ENCODE measurements around the gene PTGER1. TPM values are rescaled to one million over a fixed set of nuclear protein-coding genes. Genes with fewer than 3 reads are reported as not detected.

The PTGER1 gene
- total and polyA plus RNA-seq, 2 donors (not counting 1 experiment from before 2014, with no cell fraction given): 0.27 TPM; not detected in 1

GRCh38 chr19:14449321-14449720, 25.8 kb downstream of the PTGER1 start:
- Histone ChIP-seq H3K79me2 (ENCODE audit: control insufficient read depth, insufficient read depth, low read length) (peaks cover 59% of the 10 kb centered on the region), H4K20me1 (ENCODE audit: control insufficient read depth, insufficient read depth, low read length, poor library complexity, severe bottlenecking) (peaks cover 49% of the 10 kb centered on the region), H3K27me3 (replicated peaks in 1 of 4; ENCODE audit: control extremely low read depth in 1 of 4, control insufficient read depth in 3 of 4, insufficient read depth in 4 of 4, low read length in 3 of 4) (no peaks in the 10 kb centered on the region), H3K4me3 (ENCODE audit: control extremely low read depth in 1 of 5, extremely low read depth in 1 of 5, insufficient read depth in 1 of 5, low read depth in 2 of 5, low read length in 4 of 5) (no peak overlapping the region), H3K4me2 (replicated peaks; ENCODE audit: low read depth, low read length, poor library complexity, severe bottlenecking) (no peak overlapping the region), H2AFZ (ENCODE audit: insufficient read depth, low read depth, low read length, poor library complexity, severe bottlenecking) (no peak overlapping the region), H3K27ac (ENCODE audit: low read length in 2 of 2) (no peak overlapping the region), H3K4me1 (ENCODE audit: control insufficient read depth in 2 of 2, insufficient read depth in 2 of 2, low read length in 2 of 2) (no peaks in the 10 kb centered on the region), H3K9ac (ENCODE audit: low read length) (no peak overlapping the region), H3K9me3 (ENCODE audit: control extremely low read depth in 1 of 3, control insufficient read depth in 2 of 3, insufficient read depth in 1 of 3, low read length in 2 of 3) (peaks cover 0 to 3% (median 0%) of the 10 kb centered on the region in 3 donors), H3K36me3 (replicated peaks in 1 of 2; ENCODE audit: control extremely low read depth in 1 of 2, control insufficient read depth in 1 of 2, extremely low read depth in 1 of 2, insufficient read depth in 2 of 2, low read length in 1 of 2) (peaks cover 3 to 77% of the 10 kb centered on the region in 2 experiments)
- Mint-ChIP-seq H3K4me3 (no peak overlapping the region), H3K4me1 (peaks cover 3% of the 10 kb centered on the region), H3K27me3 (no peaks in the 10 kb centered on the region), H3K27ac (no peak overlapping the region), H3K9me3 (ENCODE audit: insufficient read depth) (no peaks in the 10 kb centered on the region)
- DNase-seq (no peak), ATAC-seq (ENCODE audit: low read depth) (no peak)
- POLR2A ChIA-PET: no interaction called here
- intact Hi-C loops (cut with micrococcal nuclease): no loop called here
- CTCF ChIA-PET: no interaction called here
- no peak for TF ChIP-seq EZH2 (IDR thresholded peaks at IDR 0.05; ENCODE audit: borderline replicate concordance, insufficient read depth, low read depth, low read length, poor library complexity, severe bottlenecking)
- TF ChIP-seq CTCF (IDR thresholded peaks at IDR 0.05): no peak
- WGBS (ENCODE audit: insufficient coverage): 98% methylated on average over 6 of the region's 6 CpGs

- no peak overlapping the region for H2AFZ ChIP-seq (ENCODE audit: insufficient read depth, low read depth, low read length, poor library complexity, severe bottlenecking)
- H3K9ac ChIP-seq (ENCODE audit: low read length): no peak overlapping the region
- Mint-ChIP-seq H3K4me3 (no peak overlapping the region), H3K27me3 (no peaks in the 10 kb centered on the region), H3K27ac (no peak overlapping the region), H3K9me3 (ENCODE audit: insufficient read depth) (no peaks in the 10 kb centered on the region), H3K4me1 (peaks cover 10% of the 10 kb centered on the region)
- DNase-seq (no peak), ATAC-seq (ENCODE audit: low read depth) (no peak)
- H3K4me3 ChIP-seq (ENCODE audit: control extremely low read depth in 1 of 5, extremely low read depth in 1 of 5, insufficient read depth in 1 of 5, low read depth in 2 of 5, low read length in 4 of 5): no peak overlapping the region
- CTCF ChIA-PET: interaction anchor here (1.1 to 1.4 kb wide), 2 partner anchors 14 to 85 kb away, joined by 3 read pairs; partner anchors contain the start of gene PKN1
- WGBS (ENCODE audit: insufficient coverage): 99% methylated on average over 10 of the region's 10 CpGs
- peaks cover 0 to 3% (median 0%) of the 10 kb centered on the region in 3 donors for H3K9me3 ChIP-seq (ENCODE audit: control extremely low read depth in 1 of 3, control insufficient read depth in 2 of 3, insufficient read depth in 1 of 3, low read length in 2 of 3)
- POLR2A ChIA-PET: no interaction called here
- no peaks in the 10 kb centered on the region for H3K4me1 ChIP-seq (ENCODE audit: control insufficient read depth in 2 of 2, insufficient read depth in 2 of 2, low read length in 2 of 2)
- H3K79me2 ChIP-seq (ENCODE audit: control insufficient read depth, insufficient read depth, low read length): peaks cover 81% of the 10 kb centered on the region
- TF ChIP-seq EZH2 (IDR thresholded peaks at IDR 0.05; ENCODE audit: borderline replicate concordance, insufficient read depth, low read depth, low read length, poor library complexity, severe bottlenecking) (no peak), CTCF (IDR thresholded peaks at IDR 0.05) (no peak)
- no peak overlapping the region for H3K4me2 ChIP-seq (replicated peaks; ENCODE audit: low read depth, low read length, poor library complexity, severe bottlenecking)
- no peaks in the 10 kb centered on the region for H3K27me3 ChIP-seq (replicated peaks in 1 of 4; ENCODE audit: control extremely low read depth in 1 of 4, control insufficient read depth in 3 of 4, insufficient read depth in 4 of 4, low read length in 3 of 4)
- no peak overlapping the region for H3K27ac ChIP-seq (ENCODE audit: low read length in 2 of 2)
- H3K36me3 ChIP-seq (replicated peaks in 1 of 2; ENCODE audit: control extremely low read depth in 1 of 2, control insufficient read depth in 1 of 2, extremely low read depth in 1 of 2, insufficient read depth in 2 of 2, low read length in 1 of 2): peaks cover 10 to 89% of the 10 kb centered on the region in 2 experiments
- intact Hi-C loops (cut with micrococcal nuclease): no loop called here
- H4K20me1 ChIP-seq (ENCODE audit: control insufficient read depth, insufficient read depth, low read length, poor library complexity, severe bottlenecking): peaks cover 50% of the 10 kb centered on the region
Observed at GRCh38 chr19:14446336-14447036, 28.7 kb downstream of the PTGER1 start.
